Fibroblast of villous mesenchyme (primary cell): ENCODE measurements around the gene ZNF750. TPM values are rescaled to one million over a fixed set of nuclear protein-coding genes. Genes with fewer than 3 reads are reported as not detected.

Source experiments
- DNase-seq: peaks from one replicate; pipeline ENCODE4 v3.0.0-alpha.2; 2010; ENCODE audit warnings: low read depth
- H3K4me3 ChIP-seq: 2 replicates; pipeline ENCODE4 v1.5.1; 2011; ENCODE audit warnings: low read depth, mild to moderate bottlenecking, low read length
- total RNA-seq: library from RNA; depleted of rRNA; stranded (reverse); fragments of >200 nt; gene quantifications from 2 replicates; pipeline ENCODE4 v1.2.3, GENCODE V29; 2012
- TF ChIP-seq, protein P1 (sequence below): IDR thresholded peaks from 2 replicates; pipeline ENCODE4 v1.5.1; 2012; ENCODE audit warnings: low read depth, mild to moderate bottlenecking, low read length; ENCODE audit not compliant: insufficient read depth

The ZNF750 gene
- total RNA-seq, 1 donor = not detected

DNA sequence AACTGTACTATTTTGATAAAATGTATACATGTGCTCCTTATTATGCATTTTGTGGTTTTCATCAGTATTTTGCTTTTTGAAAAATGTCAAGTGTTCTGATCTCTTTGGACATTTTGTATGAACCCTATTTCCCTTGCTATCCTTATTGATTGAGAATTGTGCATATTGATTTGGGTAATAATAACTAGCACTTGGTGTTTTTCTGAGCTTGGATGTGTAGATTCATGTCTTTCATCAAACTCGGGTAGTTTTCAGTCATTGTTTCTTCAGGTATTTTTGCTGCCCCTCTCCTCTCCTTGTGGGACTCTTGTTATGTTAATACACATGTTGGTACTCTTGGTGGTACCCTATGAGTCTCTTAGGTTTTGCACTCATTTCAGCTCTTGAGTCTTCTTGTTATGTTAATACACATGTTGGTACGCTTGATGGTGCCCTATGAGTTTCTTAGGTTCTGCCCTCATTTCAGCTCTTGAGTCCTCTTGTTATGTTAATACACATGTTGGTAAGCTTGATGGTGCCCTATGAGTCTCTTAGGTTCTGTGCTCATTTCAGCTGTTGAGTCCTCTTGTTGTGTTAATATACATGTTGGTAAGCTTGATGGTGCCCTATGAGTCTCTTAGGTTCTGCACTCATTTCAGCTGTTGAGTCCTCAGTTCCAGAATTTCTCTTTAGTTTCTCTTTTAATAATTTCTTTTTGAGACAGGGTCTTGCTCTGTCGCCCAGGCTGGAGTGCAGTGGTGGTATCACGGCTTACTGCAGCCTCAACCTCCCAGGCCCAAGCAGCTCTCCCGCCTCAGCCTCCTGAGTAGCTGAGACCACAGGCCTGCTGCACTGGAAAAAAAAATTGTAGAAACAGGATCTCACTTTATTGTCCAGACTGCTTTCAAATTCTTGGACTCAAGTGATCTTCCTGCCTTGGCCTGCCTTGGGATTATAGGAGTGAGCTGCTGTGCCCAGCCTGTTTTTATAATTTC is 19.3 kb downstream of the ZNF750 start:
- no peak for DNase-seq
- no peak overlapping the region for H3K4me3 ChIP-seq
- TF ChIP-seq, protein P1, sequence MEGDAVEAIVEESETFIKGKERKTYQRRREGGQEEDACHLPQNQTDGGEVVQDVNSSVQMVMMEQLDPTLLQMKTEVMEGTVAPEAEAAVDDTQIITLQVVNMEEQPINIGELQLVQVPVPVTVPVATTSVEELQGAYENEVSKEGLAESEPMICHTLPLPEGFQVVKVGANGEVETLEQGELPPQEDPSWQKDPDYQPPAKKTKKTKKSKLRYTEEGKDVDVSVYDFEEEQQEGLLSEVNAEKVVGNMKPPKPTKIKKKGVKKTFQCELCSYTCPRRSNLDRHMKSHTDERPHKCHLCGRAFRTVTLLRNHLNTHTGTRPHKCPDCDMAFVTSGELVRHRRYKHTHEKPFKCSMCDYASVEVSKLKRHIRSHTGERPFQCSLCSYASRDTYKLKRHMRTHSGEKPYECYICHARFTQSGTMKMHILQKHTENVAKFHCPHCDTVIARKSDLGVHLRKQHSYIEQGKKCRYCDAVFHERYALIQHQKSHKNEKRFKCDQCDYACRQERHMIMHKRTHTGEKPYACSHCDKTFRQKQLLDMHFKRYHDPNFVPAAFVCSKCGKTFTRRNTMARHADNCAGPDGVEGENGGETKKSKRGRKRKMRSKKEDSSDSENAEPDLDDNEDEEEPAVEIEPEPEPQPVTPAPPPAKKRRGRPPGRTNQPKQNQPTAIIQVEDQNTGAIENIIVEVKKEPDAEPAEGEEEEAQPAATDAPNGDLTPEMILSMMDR = no peak

DNA sequence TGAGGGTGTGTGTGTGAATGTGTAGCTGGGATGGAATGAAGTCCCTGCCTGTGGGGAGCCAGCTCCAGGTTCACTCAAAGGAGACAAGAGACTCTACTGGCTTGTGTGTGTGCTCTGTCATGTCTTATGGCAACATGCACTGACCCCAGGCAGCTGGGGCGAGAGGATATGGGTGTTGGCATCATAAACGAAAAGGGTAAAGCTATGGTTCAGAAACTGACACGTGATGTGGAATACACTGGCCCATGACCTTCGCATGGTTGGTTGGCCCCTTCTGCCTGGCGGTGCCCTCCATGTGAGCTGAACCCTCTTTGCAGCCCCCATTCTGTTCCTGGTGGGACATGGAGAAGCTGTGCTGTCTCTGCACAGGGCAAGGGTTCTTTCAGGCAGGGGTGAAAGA is 21.9 kb downstream of the ZNF750 start:
- TF ChIP-seq, protein P1 = no peak
- DNase-seq = no peak
- no peak overlapping the region for H3K4me3 ChIP-seq

DNA sequence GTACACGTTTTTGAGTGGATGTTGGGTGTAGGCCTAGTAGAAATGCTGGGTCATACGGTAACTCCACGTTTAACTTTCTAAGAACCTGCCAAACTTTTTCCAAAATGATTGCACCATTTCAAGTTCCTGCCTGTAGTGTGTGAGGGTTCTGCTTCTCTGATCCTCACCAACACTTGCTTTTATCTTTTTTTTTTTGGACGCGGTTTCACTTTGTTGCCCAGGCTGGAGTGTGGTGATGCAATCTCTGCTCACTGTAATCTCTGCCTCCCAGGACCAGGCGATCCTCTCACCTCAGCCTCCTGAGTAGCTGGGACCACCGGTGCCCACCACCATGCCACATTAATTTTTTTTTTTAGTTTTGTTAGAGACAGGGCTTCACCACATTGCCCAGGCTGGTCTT is 23.5 kb downstream of the ZNF750 start:
- H3K4me3 ChIP-seq = no peak overlapping the region
- DNase-seq = peak; percentile 22

DNA sequence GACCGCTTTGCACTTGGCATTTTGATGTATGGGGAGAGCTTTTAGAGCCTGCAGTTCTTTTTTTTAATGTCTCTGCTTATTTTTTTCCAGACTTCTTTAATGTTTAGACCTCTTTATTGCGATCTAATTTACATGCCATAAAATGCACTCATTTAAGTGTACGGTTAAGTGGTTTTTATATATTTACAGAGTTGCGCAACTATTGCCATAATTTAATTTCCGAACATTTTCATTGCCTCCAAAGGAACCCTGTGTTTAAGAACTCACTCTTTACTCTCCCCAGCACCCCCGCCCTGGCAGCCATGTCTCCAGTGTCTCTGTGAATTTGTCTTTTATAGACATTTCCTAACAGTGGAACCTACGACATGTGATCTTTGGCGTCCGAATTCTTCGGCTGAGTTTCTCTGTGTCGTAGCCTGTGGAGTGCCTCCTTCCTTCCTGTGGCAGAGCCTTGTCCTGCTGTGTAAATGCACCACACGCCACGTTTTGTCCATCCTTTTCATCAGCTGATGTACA is 24.0 kb downstream of the ZNF750 start:
- TF ChIP-seq, protein P1 = no peak
- H3K4me3 ChIP-seq = no peak overlapping the region
- DNase-seq = peak; percentile 19

More for the DNA sequence above, 23.5 kb downstream of the ZNF750 start:
- TF ChIP-seq, protein P1 = no peak

DNA sequence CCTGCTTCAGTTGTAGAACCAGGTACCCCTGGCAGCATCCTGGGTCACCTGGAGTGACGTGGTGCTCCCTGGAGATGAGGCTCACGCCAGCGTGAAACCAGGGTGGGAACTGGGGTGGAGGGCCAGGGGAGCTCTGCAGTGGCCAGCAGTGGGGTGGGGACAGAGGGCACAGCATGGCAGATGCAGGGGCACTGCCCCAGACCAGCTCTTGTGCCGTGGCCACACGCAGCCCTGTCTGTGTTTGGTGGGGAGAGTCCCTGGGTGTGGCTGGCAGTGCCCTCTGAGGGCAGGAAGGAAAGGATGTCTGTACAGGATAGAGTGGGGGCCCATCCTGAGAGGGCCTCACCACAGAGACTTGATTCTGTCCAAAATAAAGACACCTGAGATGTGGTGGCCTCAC is 24.5 kb downstream of the ZNF750 start:
- TF ChIP-seq, protein P1 = no peak
- no peak for DNase-seq
- no peak overlapping the region for H3K4me3 ChIP-seq

DNA sequence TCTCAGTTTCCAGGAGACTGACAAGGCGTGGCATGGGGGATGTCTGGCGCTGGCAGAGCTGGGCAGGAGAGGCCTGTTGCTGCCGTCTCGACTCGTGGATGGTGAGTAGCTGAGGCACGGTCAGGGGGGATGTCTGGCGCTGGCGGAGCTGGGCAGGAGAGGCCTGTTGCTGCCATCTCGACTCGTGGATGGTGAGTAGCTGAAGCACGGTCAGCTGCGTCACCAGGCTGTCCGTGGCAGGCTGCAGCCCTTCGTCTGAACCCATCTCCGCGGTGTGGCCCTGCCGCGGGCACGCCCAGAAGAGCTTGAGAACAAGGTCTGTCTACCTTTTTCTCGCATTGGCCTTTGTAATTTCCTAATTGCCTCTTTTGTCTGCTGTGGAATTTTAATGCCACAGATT is 25.0 kb downstream of the ZNF750 start:
- TF ChIP-seq, protein P1 = no peak
- H3K4me3 ChIP-seq = no peak overlapping the region
- DNase-seq = no peak
